Measurements from ENCODE around the gene USP48. TPM values are rescaled to one million over a fixed set of nuclear protein-coding genes. Genes with fewer than 3 reads are reported as not detected.

Gene USP48
- total RNA-seq, 1 donor from 2014 or later: 42.7 TPM

- intact Hi-C loops (cut with DNase I): no loop called here
- DNase-seq (ENCODE audit: missing footprints) (no peak), ATAC-seq (no peak)
Measured at GRCh38 chr1:21664806-21665588, 118.0 kb downstream of the USP48 start.

- DNase-seq (ENCODE audit: missing footprints): no peak
- ATAC-seq: no peak
- intact Hi-C loops (cut with DNase I): no loop called here
Measured at GRCh38 chr1:21663951-21664805, 118.8 kb downstream of the USP48 start.

GRCh38 chr1:21663248-21663950 lies 119.5 kb downstream of the USP48 start:
- intact Hi-C loops (cut with DNase I): no loop called here
- ATAC-seq (no peak), DNase-seq (ENCODE audit: missing footprints) (no peak)

DNA sequence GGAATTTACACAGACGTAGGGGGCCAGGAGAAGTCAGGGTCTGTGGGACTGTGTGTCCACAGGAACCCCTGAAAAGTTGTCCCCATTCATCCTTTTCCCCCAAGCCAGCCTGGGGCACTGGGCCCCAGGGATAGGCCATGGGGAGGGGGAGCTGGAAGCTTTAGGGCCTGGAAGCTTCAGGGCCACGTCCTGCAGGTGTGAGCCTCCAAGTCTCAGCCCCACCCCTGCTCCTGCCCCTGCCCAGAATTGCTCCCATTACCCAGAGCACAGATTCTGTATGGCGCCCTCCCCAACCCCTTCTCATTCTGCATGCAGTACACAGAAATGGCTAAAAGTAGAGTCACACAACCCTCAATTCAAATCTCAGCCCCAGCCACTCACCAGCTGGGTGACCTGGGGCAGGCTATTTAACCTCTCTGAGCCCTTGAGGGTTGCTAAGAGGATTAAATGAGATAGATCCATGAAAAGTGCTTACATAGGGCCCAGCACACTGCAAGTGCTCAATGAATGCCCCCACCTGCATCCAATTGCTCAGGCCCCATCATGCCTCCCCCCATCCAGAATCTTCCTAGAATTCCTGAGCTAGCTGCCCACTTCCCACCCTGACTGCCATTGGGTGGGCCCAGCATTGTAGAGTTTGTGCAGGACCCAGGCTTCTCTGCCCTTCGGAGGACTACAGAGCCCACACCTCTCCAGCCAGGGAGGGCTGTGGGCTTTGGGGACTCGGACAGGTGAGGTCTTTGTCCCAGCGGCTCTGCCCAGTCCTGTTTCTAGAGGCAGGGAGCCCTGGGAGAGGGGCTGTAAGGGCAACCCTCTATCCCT lies 120.3 kb downstream of the USP48 start:
- DNase-seq (ENCODE audit: missing footprints): no peak
- intact Hi-C loops (cut with DNase I): no loop called here

DNA sequence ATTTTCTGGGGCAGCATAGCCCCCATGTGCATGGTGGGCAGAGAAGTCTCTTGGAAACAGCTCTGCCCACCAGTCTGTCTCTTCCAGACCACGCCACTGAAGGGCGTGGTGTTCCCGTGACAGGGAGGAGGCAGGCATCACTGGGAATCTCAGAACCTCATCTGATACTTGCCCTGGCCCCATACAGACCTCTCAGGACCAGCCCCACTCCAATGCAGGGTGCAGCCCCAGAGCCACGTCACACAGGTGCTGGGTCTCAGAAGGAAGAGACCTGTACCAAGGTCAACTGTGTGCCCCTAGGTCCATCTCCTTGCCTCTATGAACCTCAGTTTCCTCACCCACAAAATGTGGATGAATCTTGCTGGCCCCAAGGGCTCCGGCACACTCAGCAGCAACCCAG lies 121.1 kb downstream of the USP48 start:
- DNase-seq (ENCODE audit: missing footprints): no peak
- intact Hi-C loops (cut with DNase I): no loop called here
- ATAC-seq: no peak

More for the DNA sequence above, 120.3 kb downstream of the USP48 start:
- ATAC-seq: no peak

GRCh38 chr1:21659924-21660326 lies 123.0 kb downstream of the USP48 start:
- intact Hi-C loops (cut with DNase I): loop anchor here (1.0 to 10.0 kb wide), 4 partner anchors 86 to 425 kb away; no protein-coding TSS in a partner anchor
- DNase-seq (ENCODE audit: missing footprints) (no peak), ATAC-seq (no peak)

GRCh38 chr1:21659099-21659923 lies 123.6 kb downstream of the USP48 start:
- DNase-seq (ENCODE audit: missing footprints) (peak; percentile 94), ATAC-seq (peak; percentile 73)
- intact Hi-C loops (cut with DNase I): loop anchor here (1.0 to 10.0 kb wide), 4 partner anchors 85 to 425 kb away; no protein-coding TSS in a partner anchor

- no peak for DNase-seq (ENCODE audit: missing footprints)
- no peak for ATAC-seq
- intact Hi-C loops (cut with DNase I): loop anchor here (5.0 to 10.0 kb wide), 3 partner anchors 145 to 423 kb away; no protein-coding TSS in a partner anchor
Measured at GRCh38 chr1:21657456-21658190, 125.3 kb downstream of the USP48 start.

DNA sequence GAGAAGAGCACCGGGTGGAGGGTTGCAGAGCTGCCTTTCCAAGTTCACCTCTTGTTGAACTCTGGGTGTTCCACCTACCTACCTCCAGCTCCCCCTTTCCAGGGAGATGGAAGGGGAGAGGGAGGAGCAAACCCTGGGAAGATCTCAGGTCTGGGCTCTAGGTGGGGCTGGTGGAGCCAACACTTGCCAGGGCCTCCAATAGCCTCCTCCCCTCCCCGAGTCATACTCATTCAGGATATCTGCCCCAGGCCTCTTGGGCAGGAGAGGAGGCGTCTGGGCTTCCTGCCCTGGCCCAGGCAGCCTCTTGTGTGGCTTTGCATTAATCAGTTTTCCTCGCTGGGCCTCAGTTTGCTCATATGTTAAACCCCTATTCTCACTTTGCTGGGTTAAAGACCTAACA lies 127.2 kb downstream of the USP48 start:
- intact Hi-C loops (cut with DNase I): loop anchor here (5.0 to 10.0 kb wide), 3 partner anchors 143 to 421 kb away; no protein-coding TSS in a partner anchor
- no peak for DNase-seq (ENCODE audit: missing footprints)
- ATAC-seq: no peak

GRCh38 chr1:21655259-21655658 lies 127.7 kb downstream of the USP48 start:
- ATAC-seq: no peak
- DNase-seq (ENCODE audit: missing footprints): no peak
- intact Hi-C loops (cut with DNase I): loop anchor here (5.0 to 10.0 kb wide), 3 partner anchors 143 to 420 kb away; no protein-coding TSS in a partner anchor

- DNase-seq (ENCODE audit: missing footprints) (no peak), ATAC-seq (no peak)
- intact Hi-C loops (cut with DNase I): loop anchor here (10.0 kb wide), 1 partner anchor 419 kb away; no protein-coding TSS in a partner anchor
Measured at GRCh38 chr1:21654209-21654608, 128.7 kb downstream of the USP48 start.

GRCh38 chr1:21653744-21654100 lies 129.2 kb downstream of the USP48 start:
- no peak for DNase-seq (ENCODE audit: missing footprints)
- intact Hi-C loops (cut with DNase I): loop anchor here (10.0 kb wide), 1 partner anchor 419 kb away; no protein-coding TSS in a partner anchor

DNA sequence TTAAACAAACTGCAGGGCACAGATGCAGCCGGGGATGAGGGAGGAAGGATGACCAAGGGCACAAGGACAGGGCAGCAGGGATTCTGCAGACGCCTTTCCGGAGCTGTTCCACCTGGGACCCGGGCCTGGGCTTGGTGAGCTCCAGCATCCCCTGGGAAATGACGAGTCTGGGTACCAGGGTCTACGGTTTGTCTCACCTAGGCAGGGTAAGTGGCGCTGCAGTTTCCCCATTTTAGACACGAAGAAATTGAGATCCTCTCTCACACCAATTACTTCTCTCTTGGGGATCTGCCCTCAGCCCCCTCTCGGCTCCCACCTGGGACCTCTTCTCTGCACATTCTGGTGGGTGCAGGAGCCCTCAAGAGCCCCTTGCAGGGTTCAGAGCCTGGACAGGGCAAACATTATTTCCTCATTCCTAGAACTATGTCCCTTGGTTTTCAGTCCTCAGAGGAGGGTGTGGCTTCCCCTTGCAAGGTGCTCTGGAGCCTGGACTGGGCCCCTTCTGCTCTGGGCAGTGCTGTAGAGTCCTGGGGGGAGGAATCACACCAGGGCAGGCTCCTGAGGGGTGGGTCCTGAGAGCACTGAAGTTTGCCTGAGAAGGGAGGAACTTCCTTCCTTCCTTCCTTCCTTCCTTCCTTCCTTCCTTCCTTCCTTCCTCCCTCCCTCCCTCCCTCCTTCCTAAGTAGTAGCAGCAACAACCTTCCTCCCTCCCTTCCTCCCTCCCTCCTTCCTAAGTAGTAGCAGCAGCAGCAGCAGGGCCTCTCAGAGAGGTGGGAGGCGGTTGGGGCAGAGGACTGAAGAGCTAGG lies 129.8 kb downstream of the USP48 start:
- intact Hi-C loops (cut with DNase I): loop anchor here (10.0 kb wide), 1 partner anchor 418 kb away; no protein-coding TSS in a partner anchor
- no peak for DNase-seq (ENCODE audit: missing footprints)
- ATAC-seq: no peak

More at GRCh38 chr1:21653744-21654100, 129.2 kb downstream of the USP48 start:
- no peak for ATAC-seq

DNA sequence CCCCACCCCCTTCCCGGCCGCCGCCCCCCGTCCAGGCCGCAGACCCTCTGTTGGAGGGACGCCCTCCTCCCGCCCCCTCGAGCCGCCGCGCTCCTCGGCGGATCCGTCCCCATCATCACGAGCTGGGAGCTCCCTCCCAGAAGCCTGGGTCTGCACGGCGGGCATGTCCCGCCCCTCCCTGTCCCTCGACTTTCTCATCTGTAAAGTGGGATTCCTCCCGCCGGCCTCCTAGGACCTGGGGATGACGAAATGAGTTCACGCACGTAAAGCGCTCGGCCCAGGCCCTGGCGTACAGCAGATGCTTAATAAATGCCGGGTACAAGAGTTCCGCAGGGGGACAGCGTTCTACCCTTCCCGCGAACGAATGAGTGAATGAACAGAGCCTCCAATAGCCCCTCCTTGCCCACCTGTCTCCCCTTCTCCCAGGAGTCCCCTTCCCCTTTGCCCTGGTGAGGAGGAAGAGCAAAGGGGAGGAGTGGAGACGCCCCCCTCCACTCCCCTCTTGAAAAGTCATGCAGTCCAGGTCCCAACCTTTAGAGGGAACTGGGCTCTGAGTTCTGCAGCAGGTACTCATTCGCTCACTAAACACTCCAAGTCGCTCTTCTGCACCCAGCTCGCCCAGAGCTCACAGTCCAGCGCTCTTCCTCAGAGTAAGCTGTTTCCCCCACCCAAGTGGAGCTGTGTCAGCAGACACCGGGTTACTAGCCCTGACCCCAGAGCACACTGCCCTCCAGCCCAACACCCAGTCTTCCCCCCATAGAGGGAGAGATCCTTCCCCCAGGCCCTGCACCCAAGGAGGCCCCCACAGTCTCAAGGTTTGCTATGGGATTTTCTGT lies 130.6 kb downstream of the USP48 start:
- intact Hi-C loops (cut with DNase I): loop anchor here (10.0 kb wide), 1 partner anchor 418 kb away; no protein-coding TSS in a partner anchor
- no peak for DNase-seq (ENCODE audit: missing footprints)
- no peak for ATAC-seq
